ENCODE measurements around the gene UST. TPM values are rescaled to one million over a fixed set of nuclear protein-coding genes. Genes with fewer than 3 reads are reported as not detected.

The UST gene
- total RNA-seq, 6 experiments from 2014 or later: 0.44 to 1.9 (median 0.91) TPM

- H3K9me3 ChIP-seq: no peaks in the 10 kb centered on the region
- no peak overlapping the region for H3K4me3 ChIP-seq
- DNase-seq (no peak), ATAC-seq (peak in 3 of 4 donors; percentile 9 to 46 (median 39))
- no peak overlapping the region for H3K27ac ChIP-seq
- H3K4me1 ChIP-seq: peaks cover 0 to 16% (median 7%) of the 10 kb centered on the region in 4 donors
- no peak for TF ChIP-seq CTCF (IDR thresholded peaks at IDR 0.05)
- TF ChIP-seq POLR2A (IDR thresholded peaks at IDR 0.05): no peak
- H3K36me3 ChIP-seq: no peaks in the 10 kb centered on the region
- H3K27me3 ChIP-seq: no peaks in the 10 kb centered on the region
- 52% methylated on average over 10 of the region's 12 CpGs for WGBS (ENCODE audit: insufficient coverage, low coverage, low lambda C conversion rate, missing lambda C conversion rate)
- intact Hi-C loops (cut with DNase I): no loop called here
Measured at GRCh38 chr6:149060985-149061760, 314.3 kb downstream of the UST start.

- 90% methylated on average over 2 of the region's 2 CpGs for WGBS (ENCODE audit: insufficient coverage, low coverage, low lambda C conversion rate, missing lambda C conversion rate)
- no peaks in the 10 kb centered on the region for H3K27me3 ChIP-seq
- H3K27ac ChIP-seq: no peak overlapping the region
- H3K36me3 ChIP-seq: no peaks in the 10 kb centered on the region
- intact Hi-C loops (cut with DNase I): no loop called here
- no peaks in the 10 kb centered on the region for H3K9me3 ChIP-seq
- TF ChIP-seq POLR2A (IDR thresholded peaks at IDR 0.05): no peak
- TF ChIP-seq CTCF (IDR thresholded peaks at IDR 0.05): no peak
- no peak overlapping the region for H3K4me3 ChIP-seq
- no peak for ATAC-seq
- no peak for DNase-seq
- peaks cover 0 to 16% (median 7%) of the 10 kb centered on the region in 4 donors for H3K4me1 ChIP-seq
Measured at GRCh38 chr6:149061930-149062329, 315.1 kb downstream of the UST start.

GRCh38 chr6:149062653-149063348, 316.0 kb downstream of the UST start:
- H3K4me1 ChIP-seq: peaks cover 0 to 16% (median 7%) of the 10 kb centered on the region in 4 donors
- intact Hi-C loops (cut with DNase I): no loop called here
- TF ChIP-seq POLR2A (IDR thresholded peaks at IDR 0.05) (no peak), CTCF (IDR thresholded peaks at IDR 0.05) (no peak)
- H3K27me3 ChIP-seq: no peaks in the 10 kb centered on the region
- H3K9me3 ChIP-seq: no peaks in the 10 kb centered on the region
- ATAC-seq (no peak), DNase-seq (no peak)
- H3K36me3 ChIP-seq: no peaks in the 10 kb centered on the region
- H3K27ac ChIP-seq: no peak overlapping the region
- 73% methylated on average over 2 of the region's 5 CpGs for WGBS (ENCODE audit: insufficient coverage, low coverage, low lambda C conversion rate, missing lambda C conversion rate)
- no peak overlapping the region for H3K4me3 ChIP-seq

GRCh38 chr6:149063468-149063867, 316.6 kb downstream of the UST start:
- Histone ChIP-seq H3K27ac (no peak overlapping the region), H3K27me3 (no peaks in the 10 kb centered on the region), H3K4me3 (no peak overlapping the region), H3K9me3 (no peaks in the 10 kb centered on the region), H3K36me3 (no peaks in the 10 kb centered on the region), H3K4me1 (peaks cover 0 to 16% (median 7%) of the 10 kb centered on the region in 4 donors)
- WGBS (ENCODE audit: insufficient coverage, low coverage, low lambda C conversion rate, missing lambda C conversion rate): 96% methylated on average over 3 of the region's 3 CpGs
- TF ChIP-seq CTCF (IDR thresholded peaks at IDR 0.05): no peak
- TF ChIP-seq POLR2A (IDR thresholded peaks at IDR 0.05): no peak
- no peak for ATAC-seq
- DNase-seq: no peak
- intact Hi-C loops (cut with DNase I): no loop called here

Data from right lobe of liver (tissue), 6 donors.